HepG2 (cell line): ENCODE data around the gene MACROD2.

Experiments used
- TARDBP ChIP-seq: sonication (generic); formaldehyde crosslinking; IDR thresholded peaks from 2 replicates; pipeline ENCODE4 v1.8.0; 2022; ENCODE audit warnings: mild to moderate bottlenecking, missing genetic modification reagents
- ZBTB21 ChIP-seq: sonication (generic); formaldehyde crosslinking; IDR thresholded peaks from 2 replicates; pipeline ENCODE4 v1.4.0; 2020; ENCODE audit warnings: missing genetic modification reagents
- ZNF24 ChIP-seq: fragments of 450-650 bp; IDR thresholded peaks from 2 replicates; pipeline ENCODE4 v1.6.1; 2017; ENCODE audit warnings: antibody characterized with exemption, mild to moderate bottlenecking
- ZNF549 ChIP-seq: sonication (generic); formaldehyde crosslinking; IDR thresholded peaks from 2 replicates; pipeline ENCODE4 v1.5.0; 2020; ENCODE audit warnings: missing genetic modification reagents
- ZSCAN29 ChIP-seq: sonication (generic); formaldehyde crosslinking; conservative IDR thresholded peaks from 2 replicates; pipeline ENCODE4 v1.4.0; 2020; ENCODE audit warnings: mild to moderate bottlenecking, missing genetic modification reagents
- TF ChIP-seq, protein P1 (sequence below): sonication (generic); formaldehyde crosslinking; IDR thresholded peaks from 2 replicates; pipeline ENCODE4 v1.4.0; 2020; ENCODE audit warnings: missing genetic modification reagents, borderline replicate concordance
- TF ChIP-seq, protein P2 (sequence below): sonication (generic); formaldehyde crosslinking; IDR thresholded peaks from 2 replicates; pipeline ENCODE4 v1.5.0; 2020; ENCODE audit warnings: mild to moderate bottlenecking, missing genetic modification reagents, moderate library complexity
- TF ChIP-seq, protein P3 (sequence below), 2 experiments: fragments of 450-650 bp in 1 of 2; sonication (generic) in 1 of 2; formaldehyde crosslinking; IDR thresholded peaks; 2 replicates each; pipeline versions ENCODE4 v1.5.0 to v1.8.0; 2020 to 2022; ENCODE audit warnings: mild to moderate bottlenecking in 1 of 2, missing genetic modification reagents in 1 of 2
- TF ChIP-seq, protein P4 (sequence below): IDR thresholded peaks from 2 replicates; pipeline ENCODE4 v1.6.1; 2018; ENCODE audit warnings: missing genetic modification reagents

DNA sequence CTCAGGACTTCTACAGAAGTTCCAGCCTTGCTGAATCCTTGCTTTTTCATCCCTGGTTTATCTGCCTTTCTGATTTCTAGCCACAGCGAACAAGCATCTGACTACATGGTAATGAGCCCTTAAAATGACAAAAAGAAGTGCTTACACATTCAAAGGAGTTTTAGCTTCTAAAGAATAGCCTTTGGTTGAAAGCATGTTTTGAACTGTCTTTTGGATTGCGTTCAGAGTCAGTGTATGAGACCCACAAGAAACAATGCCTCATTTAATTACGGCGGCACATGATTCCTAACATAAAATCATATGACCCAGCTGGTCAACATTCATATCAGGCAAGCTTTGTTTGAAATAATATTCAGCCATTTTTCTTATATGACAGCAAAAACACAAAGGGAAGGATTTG is 1793.8 kb downstream of the MACROD2 start:
- TF ChIP-seq, protein P1, sequence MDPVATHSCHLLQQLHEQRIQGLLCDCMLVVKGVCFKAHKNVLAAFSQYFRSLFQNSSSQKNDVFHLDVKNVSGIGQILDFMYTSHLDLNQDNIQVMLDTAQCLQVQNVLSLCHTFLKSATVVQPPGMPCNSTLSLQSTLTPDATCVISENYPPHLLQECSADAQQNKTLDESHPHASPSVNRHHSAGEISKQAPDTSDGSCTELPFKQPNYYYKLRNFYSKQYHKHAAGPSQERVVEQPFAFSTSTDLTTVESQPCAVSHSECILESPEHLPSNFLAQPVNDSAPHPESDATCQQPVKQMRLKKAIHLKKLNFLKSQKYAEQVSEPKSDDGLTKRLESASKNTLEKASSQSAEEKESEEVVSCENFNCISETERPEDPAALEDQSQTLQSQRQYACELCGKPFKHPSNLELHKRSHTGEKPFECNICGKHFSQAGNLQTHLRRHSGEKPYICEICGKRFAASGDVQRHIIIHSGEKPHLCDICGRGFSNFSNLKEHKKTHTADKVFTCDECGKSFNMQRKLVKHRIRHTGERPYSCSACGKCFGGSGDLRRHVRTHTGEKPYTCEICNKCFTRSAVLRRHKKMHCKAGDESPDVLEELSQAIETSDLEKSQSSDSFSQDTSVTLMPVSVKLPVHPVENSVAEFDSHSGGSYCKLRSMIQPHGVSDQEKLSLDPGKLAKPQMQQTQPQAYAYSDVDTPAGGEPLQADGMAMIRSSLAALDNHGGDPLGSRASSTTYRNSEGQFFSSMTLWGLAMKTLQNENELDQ (CRISPR knock-in tag), result no peak
- TF ChIP-seq ZNF549 (CRISPR knock-in tag) (no peak), TARDBP (CRISPR knock-in tag) (no peak), ZNF24 (no peak), ZSCAN29 (CRISPR knock-in tag) (no peak), ZBTB21 (CRISPR knock-in tag) (no peak)
- TF ChIP-seq, protein P2, sequence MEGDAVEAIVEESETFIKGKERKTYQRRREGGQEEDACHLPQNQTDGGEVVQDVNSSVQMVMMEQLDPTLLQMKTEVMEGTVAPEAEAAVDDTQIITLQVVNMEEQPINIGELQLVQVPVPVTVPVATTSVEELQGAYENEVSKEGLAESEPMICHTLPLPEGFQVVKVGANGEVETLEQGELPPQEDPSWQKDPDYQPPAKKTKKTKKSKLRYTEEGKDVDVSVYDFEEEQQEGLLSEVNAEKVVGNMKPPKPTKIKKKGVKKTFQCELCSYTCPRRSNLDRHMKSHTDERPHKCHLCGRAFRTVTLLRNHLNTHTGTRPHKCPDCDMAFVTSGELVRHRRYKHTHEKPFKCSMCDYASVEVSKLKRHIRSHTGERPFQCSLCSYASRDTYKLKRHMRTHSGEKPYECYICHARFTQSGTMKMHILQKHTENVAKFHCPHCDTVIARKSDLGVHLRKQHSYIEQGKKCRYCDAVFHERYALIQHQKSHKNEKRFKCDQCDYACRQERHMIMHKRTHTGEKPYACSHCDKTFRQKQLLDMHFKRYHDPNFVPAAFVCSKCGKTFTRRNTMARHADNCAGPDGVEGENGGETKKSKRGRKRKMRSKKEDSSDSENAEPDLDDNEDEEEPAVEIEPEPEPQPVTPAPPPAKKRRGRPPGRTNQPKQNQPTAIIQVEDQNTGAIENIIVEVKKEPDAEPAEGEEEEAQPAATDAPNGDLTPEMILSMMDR (CRISPR knock-in tag), result no peak
- TF ChIP-seq, protein P3, sequence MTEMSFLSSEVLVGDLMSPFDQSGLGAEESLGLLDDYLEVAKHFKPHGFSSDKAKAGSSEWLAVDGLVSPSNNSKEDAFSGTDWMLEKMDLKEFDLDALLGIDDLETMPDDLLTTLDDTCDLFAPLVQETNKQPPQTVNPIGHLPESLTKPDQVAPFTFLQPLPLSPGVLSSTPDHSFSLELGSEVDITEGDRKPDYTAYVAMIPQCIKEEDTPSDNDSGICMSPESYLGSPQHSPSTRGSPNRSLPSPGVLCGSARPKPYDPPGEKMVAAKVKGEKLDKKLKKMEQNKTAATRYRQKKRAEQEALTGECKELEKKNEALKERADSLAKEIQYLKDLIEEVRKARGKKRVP (CRISPR knock-in tag; IDR thresholded peaks at IDR 0.05), result no peak
- TF ChIP-seq, protein P4, sequence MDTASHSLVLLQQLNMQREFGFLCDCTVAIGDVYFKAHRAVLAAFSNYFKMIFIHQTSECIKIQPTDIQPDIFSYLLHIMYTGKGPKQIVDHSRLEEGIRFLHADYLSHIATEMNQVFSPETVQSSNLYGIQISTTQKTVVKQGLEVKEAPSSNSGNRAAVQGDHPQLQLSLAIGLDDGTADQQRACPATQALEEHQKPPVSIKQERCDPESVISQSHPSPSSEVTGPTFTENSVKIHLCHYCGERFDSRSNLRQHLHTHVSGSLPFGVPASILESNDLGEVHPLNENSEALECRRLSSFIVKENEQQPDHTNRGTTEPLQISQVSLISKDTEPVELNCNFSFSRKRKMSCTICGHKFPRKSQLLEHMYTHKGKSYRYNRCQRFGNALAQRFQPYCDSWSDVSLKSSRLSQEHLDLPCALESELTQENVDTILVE (CRISPR knock-in tag), result no peak
